WTC11 (cell line): ENCODE results near the gene BGN.

Experiments used
- HMGXB4 ChIP-seq: sonication (generic); formaldehyde crosslinking; IDR thresholded peaks from 2 replicates; pipeline ENCODE4 v1.8.1; 2023; ENCODE audit warnings: mild to moderate bottlenecking, moderate library complexity, missing genetic modification reagents
- MAX ChIP-seq: sonication (generic); formaldehyde crosslinking; IDR thresholded peaks from 2 replicates; pipeline ENCODE4 v1.8.0; 2022; ENCODE audit warnings: mild to moderate bottlenecking, missing genetic modification reagents
- NR2C2 ChIP-seq: sonication (generic); formaldehyde crosslinking; IDR thresholded peaks from 2 replicates; pipeline ENCODE4 v1.8.0; 2022; ENCODE audit warnings: mild to moderate bottlenecking, missing genetic modification reagents
- SMAD3 ChIP-seq: sonication (generic); formaldehyde crosslinking; IDR thresholded peaks from 2 replicates; pipeline ENCODE4 v1.8.0; 2022; ENCODE audit warnings: missing genetic modification reagents, mild to moderate bottlenecking, borderline replicate concordance
- TF ChIP-seq, protein P1 (sequence below): sonication (generic); formaldehyde crosslinking; IDR thresholded peaks from 2 replicates; pipeline ENCODE4 v1.8.0; 2022; ENCODE audit warnings: mild to moderate bottlenecking, missing genetic modification reagents
- TF ChIP-seq, protein P2 (sequence below): fragments of 200-600 bp; IDR thresholded peaks from 2 replicates; pipeline ENCODE4 v1.8.0; 2022; ENCODE audit warnings: antibody characterized with exemption
- TF ChIP-seq, protein P3 (sequence below): fragments of 250-450 bp; sonication (Bioruptor Pico); IDR thresholded peaks from 2 replicates; pipeline ENCODE4 v2.1.2; 2022; ENCODE audit warnings: mild to moderate bottlenecking, moderate library complexity

- TF ChIP-seq, protein P1, sequence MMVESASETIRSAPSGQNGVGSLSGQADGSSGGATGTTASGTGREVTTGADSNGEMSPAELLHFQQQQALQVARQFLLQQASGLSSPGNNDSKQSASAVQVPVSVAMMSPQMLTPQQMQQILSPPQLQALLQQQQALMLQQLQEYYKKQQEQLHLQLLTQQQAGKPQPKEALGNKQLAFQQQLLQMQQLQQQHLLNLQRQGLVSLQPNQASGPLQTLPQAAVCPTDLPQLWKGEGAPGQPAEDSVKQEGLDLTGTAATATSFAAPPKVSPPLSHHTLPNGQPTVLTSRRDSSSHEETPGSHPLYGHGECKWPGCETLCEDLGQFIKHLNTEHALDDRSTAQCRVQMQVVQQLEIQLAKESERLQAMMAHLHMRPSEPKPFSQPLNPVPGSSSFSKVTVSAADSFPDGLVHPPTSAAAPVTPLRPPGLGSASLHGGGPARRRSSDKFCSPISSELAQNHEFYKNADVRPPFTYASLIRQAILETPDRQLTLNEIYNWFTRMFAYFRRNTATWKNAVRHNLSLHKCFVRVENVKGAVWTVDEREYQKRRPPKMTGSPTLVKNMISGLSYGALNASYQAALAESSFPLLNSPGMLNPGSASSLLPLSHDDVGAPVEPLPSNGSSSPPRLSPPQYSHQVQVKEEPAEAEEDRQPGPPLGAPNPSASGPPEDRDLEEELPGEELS, result no peak
- TF ChIP-seq HMGXB4 (CRISPR knock-in tag) (no peak), NR2C2 (CRISPR knock-in tag) (no peak), SMAD3 (CRISPR knock-in tag) (no peak), MAX (no peak)
- TF ChIP-seq, protein P2, sequence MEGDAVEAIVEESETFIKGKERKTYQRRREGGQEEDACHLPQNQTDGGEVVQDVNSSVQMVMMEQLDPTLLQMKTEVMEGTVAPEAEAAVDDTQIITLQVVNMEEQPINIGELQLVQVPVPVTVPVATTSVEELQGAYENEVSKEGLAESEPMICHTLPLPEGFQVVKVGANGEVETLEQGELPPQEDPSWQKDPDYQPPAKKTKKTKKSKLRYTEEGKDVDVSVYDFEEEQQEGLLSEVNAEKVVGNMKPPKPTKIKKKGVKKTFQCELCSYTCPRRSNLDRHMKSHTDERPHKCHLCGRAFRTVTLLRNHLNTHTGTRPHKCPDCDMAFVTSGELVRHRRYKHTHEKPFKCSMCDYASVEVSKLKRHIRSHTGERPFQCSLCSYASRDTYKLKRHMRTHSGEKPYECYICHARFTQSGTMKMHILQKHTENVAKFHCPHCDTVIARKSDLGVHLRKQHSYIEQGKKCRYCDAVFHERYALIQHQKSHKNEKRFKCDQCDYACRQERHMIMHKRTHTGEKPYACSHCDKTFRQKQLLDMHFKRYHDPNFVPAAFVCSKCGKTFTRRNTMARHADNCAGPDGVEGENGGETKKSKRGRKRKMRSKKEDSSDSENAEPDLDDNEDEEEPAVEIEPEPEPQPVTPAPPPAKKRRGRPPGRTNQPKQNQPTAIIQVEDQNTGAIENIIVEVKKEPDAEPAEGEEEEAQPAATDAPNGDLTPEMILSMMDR, result no peak
- TF ChIP-seq, protein P3, sequence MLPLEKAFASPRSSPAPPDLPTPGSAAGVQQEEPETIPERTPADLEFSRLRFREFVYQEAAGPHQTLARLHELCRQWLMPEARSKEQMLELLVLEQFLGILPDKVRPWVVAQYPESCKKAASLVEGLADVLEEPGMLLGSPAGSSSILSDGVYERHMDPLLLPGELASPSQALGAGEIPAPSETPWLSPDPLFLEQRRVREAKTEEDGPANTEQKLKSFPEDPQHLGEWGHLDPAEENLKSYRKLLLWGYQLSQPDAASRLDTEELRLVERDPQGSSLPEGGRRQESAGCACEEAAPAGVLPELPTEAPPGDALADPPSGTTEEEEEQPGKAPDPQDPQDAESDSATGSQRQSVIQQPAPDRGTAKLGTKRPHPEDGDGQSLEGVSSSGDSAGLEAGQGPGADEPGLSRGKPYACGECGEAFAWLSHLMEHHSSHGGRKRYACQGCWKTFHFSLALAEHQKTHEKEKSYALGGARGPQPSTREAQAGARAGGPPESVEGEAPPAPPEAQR, result no peak
Observed at GRCh38 chrX:153502796-153503195, 8.0 kb downstream of the BGN start.
